ENCODE measurements around the gene RBM42. TPM values are rescaled to one million over a fixed set of nuclear protein-coding genes. Genes with fewer than 3 reads are reported as not detected.

Gene RBM42
- total and polyA plus RNA-seq, 2 of the 13 experiments (the other 11 are each of a cell fraction or from before 2014, with no cell fraction given): 27.2 to 55.3 TPM

- no TSS peak for BruUV-seq (replicated peaks)
- peaks cover 24% of the 10 kb centered on the region for H3K4me1 ChIP-seq (ENCODE audit: insufficient read depth, low read length)
- H3K9me3 ChIP-seq (ENCODE audit: low read length): peaks cover 6% of the 10 kb centered on the region; the same call in 1 of the 2 replicates
- H3K79me2 ChIP-seq (ENCODE audit: insufficient read depth, low read length): no peaks in the 10 kb centered on the region
- peak; percentile 77 for FAIRE-seq
- no peaks in the 10 kb centered on the region; a peak in 1 of 5 replicates for H3K27me3 ChIP-seq (ENCODE audit: control insufficient read depth in 1 of 2, insufficient read depth in 2 of 2, low read length in 2 of 2)
- H3K27ac ChIP-seq (ENCODE audit: extremely low read length, insufficient read depth, low read length): peak within 1 kb of the TSS; percentile 53
- ATAC-seq: peak; percentile 91
- H3K4me2 ChIP-seq (ENCODE audit: low read depth, low read length): peak within 1 kb of the TSS; percentile 100
- H4K20me1 ChIP-seq (ENCODE audit: insufficient read depth, low read length): no peaks in the 10 kb centered on the region
- H3K4me3 ChIP-seq (replicated peaks in 1 of 3; ENCODE audit: insufficient read depth in 1 of 3, low read depth in 2 of 3, low read length in 3 of 3): peak within 1 kb of the TSS; percentile 64 to 80 (median 67)
- DNase-seq (ENCODE audit: low spot score): peak; percentile 83
- ChIA-PET CTCF (ENCODE audit: low intra/inter-chr PET ratio, low total read pairs) (no interaction called here), POLR2A (interaction anchor here (0.8 to 1.4 kb wide), 8 partner anchors 9 to 128 kb away, joined by 3 to 5 read pairs (median 4); partner anchors contain the start of genes COX6B1 and RBM42)
- peak within 1 kb of the TSS; percentile 66 for H2AFZ ChIP-seq (ENCODE audit: low read length)
- intact Hi-C loops (cut with micrococcal nuclease; ENCODE audit: unreplicated experiment): loop anchor here (10.0 kb wide), 1 partner anchor 58 kb away; no protein-coding TSS in a partner anchor
- H3K9ac ChIP-seq (ENCODE audit: insufficient read depth, low read depth, low read length): peak within 1 kb of the TSS; percentile 84
- in situ Hi-C loops (cut with HindIII; ENCODE audit: extremely low pct_ligation_motif_present, low pct_unique_long_range_greater_than_20kb): no loop called here
- WGBS (ENCODE audit: low lambda C conversion rate): 3% methylated on average over 6 of the region's 47 CpGs
- peaks cover 3 to 14% of the 10 kb centered on the region in 2 experiments; a peak in 3 of 5 replicates for H3K36me3 ChIP-seq (replicated peaks in 1 of 2; ENCODE audit: control insufficient read depth in 1 of 2, insufficient read depth in 2 of 2, low read length in 2 of 2)
- peak; percentile 84 for TF ChIP-seq NRL (CRISPR knock-in tag; IDR thresholded peaks at IDR 0.05; ENCODE audit: borderline replicate concordance)
- TF ChIP-seq ZNF263 (CRISPR knock-in tag; IDR thresholded peaks at IDR 0.05): peak; percentile 61
- TF ChIP-seq, protein P1, sequence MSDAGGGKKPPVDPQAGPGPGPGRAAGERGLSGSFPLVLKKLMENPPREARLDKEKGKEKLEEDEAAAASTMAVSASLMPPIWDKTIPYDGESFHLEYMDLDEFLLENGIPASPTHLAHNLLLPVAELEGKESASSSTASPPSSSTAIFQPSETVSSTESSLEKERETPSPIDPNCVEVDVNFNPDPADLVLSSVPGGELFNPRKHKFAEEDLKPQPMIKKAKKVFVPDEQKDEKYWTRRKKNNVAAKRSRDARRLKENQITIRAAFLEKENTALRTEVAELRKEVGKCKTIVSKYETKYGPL (CRISPR knock-in tag; IDR thresholded peaks at IDR 0.05): no peak
- no peak for TF ChIP-seq ZNF3 (CRISPR knock-in tag; IDR thresholded peaks at IDR 0.05)
- TF ChIP-seq ZNF333 (CRISPR knock-in tag; IDR thresholded peaks at IDR 0.05; ENCODE audit: borderline replicate concordance): no peak; the same call in 1 of the 2 replicates
- TF ChIP-seq FOXM1 (CRISPR knock-in tag; IDR thresholded peaks at IDR 0.05): 0 out of 2 replicates have a peak, but pooled peaks have one; percentile 42
- TF ChIP-seq STAG1 (CRISPR knock-in tag; IDR thresholded peaks at IDR 0.05): no peak
- TF ChIP-seq MEF2D (CRISPR knock-in tag; IDR thresholded peaks at IDR 0.05): peak; percentile 76; the same call in 1 of the 2 replicates
- peak; percentile 86; the same call in 1 of the 2 replicates for TF ChIP-seq SIN3A (IDR thresholded peaks at IDR 0.05; ENCODE audit: borderline replicate concordance, low read depth, low read length)
- 0 out of 2 replicates have a peak, but pooled peaks have one; percentile 24 for TF ChIP-seq HOXD1 (CRISPR knock-in tag; IDR thresholded peaks at IDR 0.05)
- no peak for TF ChIP-seq ZNF230 (CRISPR knock-in tag; IDR thresholded peaks at IDR 0.05)
- TF ChIP-seq MXI1 (IDR thresholded peaks at IDR 0.05; ENCODE audit: borderline replicate concordance, low read depth, low read length): peak; percentile 93; the same call in 2 of the 3 replicates
- TF ChIP-seq STAT5B (CRISPR knock-in tag; IDR thresholded peaks at IDR 0.05): no peak
- peak; percentile 60; the same call in 1 of the 2 replicates for TF ChIP-seq KDM3A (CRISPR knock-in tag; IDR thresholded peaks at IDR 0.05; ENCODE audit: low read depth)
- TF ChIP-seq, protein P2, sequence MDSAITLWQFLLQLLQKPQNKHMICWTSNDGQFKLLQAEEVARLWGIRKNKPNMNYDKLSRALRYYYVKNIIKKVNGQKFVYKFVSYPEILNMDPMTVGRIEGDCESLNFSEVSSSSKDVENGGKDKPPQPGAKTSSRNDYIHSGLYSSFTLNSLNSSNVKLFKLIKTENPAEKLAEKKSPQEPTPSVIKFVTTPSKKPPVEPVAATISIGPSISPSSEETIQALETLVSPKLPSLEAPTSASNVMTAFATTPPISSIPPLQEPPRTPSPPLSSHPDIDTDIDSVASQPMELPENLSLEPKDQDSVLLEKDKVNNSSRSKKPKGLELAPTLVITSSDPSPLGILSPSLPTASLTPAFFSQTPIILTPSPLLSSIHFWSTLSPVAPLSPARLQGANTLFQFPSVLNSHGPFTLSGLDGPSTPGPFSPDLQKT (CRISPR knock-in tag; IDR thresholded peaks at IDR 0.05; ENCODE audit: borderline replicate concordance): no peak
- TF ChIP-seq DMAP1 (CRISPR knock-in tag; IDR thresholded peaks at IDR 0.05): peak; percentile 66; the same call in 1 of the 2 replicates
- peak; percentile 53; the same call in 1 of the 2 replicates for TF ChIP-seq ZNF430 (CRISPR knock-in tag; IDR thresholded peaks at IDR 0.05)
- TF ChIP-seq SIN3B (IDR thresholded peaks at IDR 0.05; ENCODE audit: low read length): peak; percentile 82
- TF ChIP-seq, protein P3, sequence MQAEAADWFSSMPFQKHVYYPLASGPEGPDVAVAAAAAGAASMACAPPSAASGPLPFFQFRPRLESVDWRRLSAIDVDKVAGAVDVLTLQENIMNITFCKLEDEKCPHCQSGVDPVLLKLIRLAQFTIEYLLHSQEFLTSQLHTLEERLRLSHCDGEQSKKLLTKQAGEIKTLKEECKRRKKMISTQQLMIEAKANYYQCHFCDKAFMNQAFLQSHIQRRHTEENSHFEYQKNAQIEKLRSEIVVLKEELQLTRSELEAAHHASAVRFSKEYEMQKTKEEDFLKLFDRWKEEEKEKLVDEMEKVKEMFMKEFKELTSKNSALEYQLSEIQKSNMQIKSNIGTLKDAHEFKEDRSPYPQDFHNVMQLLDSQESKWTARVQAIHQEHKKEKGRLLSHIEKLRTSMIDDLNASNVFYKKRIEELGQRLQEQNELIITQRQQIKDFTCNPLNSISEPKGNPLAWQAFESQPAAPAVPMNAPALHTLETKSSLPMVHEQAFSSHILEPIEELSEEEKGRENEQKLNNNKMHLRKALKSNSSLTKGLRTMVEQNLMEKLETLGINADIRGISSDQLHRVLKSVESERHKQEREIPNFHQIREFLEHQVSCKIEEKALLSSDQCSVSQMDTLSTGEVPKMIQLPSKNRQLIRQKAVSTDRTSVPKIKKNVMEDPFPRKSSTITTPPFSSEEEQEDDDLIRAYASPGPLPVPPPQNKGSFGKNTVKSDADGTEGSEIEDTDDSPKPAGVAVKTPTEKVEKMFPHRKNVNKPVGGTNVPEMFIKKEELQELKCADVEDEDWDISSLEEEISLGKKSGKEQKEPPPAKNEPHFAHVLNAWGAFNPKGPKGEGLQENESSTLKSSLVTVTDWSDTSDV (CRISPR knock-in tag; IDR thresholded peaks at IDR 0.05): peak; percentile 84; the same call in 1 of the 2 replicates
- TF ChIP-seq ZNF441 (CRISPR knock-in tag; IDR thresholded peaks at IDR 0.05; ENCODE audit: borderline replicate concordance): 0 out of 2 replicates have a peak, but pooled peaks have one; percentile 39
These were observed 16.1 kb upstream of the RBM42 start, which contains the start of gene HAUS5 for GRCh38 chr19:35612559-35613321. TSS of gene HAUS5 (plus strand) at chr19:35612735. CDS start at chr19:35612795, 60 bp downstream.
